Middle frontal gyrus (tissue), 1 donor: ENCODE data around the gene KIF16B.
"Not testable (repeated sequence)": the region's sequence is repeated elsewhere in the genome, so short reads cannot be mapped to it uniquely, and the experiment has no call there.

Source experiments
- DNase-seq: peaks from one replicate; pipeline ENCODE4 v3.0.0-alpha.2; 2015; ENCODE audit warnings: low spot score; ENCODE audit errors: extremely low spot score

The KIF16B gene

DNA sequence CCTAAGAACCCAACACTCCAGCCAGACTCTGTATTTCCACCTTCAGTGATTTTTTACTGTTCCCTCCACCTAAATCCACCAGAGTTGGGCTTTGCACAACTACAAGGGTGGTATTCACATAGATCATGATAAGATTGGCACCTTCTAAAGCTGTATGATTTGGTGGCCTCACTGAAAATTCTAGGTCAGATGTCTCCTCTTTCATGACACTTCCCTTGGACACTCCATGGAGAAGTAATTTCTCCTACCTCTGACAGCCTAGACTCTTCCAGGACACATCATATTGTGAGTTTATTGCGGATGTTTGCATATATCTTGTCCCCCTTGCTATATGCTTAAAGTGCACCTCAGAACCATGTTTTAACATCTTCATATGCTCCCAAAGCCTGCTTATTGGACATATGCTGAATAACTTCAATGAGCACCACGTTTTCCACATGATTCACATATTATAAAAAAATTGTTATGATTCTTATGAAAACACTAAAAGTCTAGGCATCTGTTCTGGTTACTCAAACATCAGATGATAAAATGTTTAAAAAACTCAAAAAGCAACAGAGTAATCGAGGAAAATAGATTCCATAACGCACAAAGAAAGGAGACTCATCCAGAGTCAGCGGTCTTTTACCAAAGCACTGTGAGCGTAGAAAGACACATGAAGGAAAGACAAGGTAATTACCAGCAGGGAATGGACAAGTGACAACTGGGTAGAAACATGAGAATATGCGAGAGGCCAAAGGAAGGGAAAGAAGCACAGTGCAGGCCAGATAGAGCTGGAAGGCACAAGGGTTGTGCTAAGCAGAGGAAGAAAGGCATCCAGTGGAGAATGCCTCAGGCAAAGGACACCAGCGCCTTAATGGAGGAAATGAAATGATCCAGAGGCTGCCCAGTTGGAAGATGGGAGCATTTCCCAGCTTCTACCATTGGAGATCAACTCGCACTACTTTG is 46.5 kb downstream of the KIF16B start:
- no peak for DNase-seq

GRCh38 chr20:16522651-16523050 is 50.6 kb downstream of the KIF16B start:
- DNase-seq, result not testable (repeated sequence)

DNA sequence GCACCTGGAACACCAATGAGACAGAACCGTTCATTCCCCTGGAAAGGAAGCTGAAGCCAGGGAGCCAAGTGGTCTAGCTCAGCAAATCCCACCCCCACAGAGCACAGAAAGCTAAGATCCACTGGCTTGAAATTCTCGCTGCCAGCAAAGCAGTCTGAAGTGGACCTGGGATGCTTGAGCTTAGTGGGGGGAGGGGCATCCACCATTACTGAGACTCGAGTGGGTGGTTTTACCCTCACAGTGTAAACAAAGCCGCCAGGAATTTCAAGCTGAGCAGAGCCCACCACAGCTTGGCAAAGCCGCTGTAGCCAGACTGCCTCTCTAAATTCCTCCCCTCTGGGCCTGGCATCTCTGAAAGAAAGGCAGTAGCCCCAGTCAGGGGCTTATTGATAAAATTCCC is 53.1 kb downstream of the KIF16B start:
- DNase-seq, result no peak

GRCh38 chr20:16519673-16520072 is 53.6 kb downstream of the KIF16B start:
- DNase-seq, result not testable (repeated sequence)

DNA sequence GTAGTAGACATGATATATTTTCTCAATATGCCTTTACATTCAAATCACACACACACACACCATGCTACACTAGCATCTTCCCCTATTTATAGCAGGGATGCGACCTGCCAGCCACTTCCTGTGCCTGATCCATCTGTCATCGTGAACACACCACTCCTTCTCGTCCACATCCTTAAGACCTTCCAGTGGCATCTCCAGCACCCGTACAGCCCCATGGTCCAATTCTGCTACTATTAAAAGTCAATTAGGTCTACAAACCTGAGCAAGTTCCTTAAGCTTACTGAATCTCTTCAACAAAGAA is 54.5 kb downstream of the KIF16B start:
- DNase-seq, result no peak

DNA sequence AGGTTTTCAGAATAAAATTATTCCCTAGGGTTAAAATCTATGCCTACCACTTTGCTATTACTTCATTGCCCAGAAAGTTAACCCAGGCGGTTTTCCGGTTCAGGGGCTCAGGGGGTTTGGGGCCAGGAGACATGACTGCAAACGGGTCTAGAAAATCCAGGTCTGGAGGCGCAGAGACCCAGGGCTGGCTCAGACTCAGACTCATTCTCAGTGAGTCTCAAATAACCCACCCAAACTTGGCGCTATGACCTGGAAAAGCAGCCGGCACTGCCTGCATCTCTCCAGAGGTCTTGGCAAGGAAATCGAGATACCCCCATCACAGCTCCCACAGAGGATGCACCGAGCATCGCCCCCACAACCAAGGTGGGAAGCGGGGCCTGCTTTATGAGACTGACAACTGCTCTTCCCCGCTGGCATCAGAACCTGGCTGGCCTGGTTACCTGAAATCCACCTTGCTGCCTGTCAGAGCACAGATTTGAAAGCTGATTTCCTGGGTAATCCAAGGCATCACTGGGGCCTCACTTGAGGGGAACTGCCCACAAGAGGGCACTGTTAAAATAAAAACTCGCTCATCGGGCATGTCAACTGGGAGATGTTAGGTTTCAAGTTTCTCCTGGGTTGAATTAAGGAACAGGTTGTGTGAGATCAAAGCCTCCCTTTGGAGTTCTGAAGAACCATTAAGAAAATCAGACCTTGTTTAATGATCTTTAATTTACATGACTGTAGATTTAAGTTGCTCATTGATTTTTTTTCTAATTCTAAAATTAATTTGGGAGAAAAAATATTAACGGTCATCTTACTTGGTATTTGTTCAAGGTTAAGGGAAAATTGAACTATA is 55.1 kb downstream of the KIF16B start:
- DNase-seq, result no peak

DNA sequence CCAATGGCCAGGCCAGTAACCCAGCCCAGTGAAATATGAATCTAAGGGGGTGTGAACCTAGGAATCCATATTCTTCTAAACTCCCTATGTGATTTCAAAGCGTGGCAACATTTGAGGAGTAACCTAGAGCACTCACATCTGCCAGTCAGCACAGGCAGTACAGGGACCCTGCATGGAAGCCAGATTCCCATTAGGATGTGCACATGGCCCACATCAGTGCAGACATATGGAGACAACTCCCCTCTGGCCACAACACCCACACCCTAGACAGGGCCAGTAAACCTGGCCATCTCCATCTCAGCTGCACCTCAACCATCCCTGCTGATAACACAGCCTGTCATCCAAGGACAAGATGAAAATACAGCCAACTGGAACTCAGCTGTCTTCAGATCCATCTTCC is 56.5 kb downstream of the KIF16B start:
- no peak for DNase-seq

GRCh38 chr20:16515046-16515445 is 58.2 kb downstream of the KIF16B start:
- DNase-seq, result no peak

GRCh38 chr20:16514140-16514539 is 59.1 kb downstream of the KIF16B start:
- DNase-seq, result no peak

DNA sequence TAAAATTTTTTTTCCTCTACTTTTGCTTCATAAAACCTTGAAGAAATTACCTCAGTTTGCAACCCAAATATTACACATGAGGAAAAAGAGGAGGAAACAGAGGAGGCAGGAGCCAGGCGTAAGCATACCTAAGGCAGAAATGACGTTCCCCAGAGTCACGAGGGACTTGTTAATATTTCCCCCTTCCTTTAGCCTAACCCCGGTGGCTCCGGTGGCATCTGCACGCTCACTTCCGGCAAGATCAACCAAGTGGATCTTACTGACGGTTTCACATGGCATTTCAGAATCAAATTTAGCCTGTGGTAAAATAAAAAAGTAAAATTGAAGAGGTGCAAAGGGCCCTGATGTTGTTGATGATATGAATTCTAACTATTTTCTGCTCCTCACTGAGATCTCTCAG is 67.4 kb downstream of the KIF16B start:
- no peak for DNase-seq

DNA sequence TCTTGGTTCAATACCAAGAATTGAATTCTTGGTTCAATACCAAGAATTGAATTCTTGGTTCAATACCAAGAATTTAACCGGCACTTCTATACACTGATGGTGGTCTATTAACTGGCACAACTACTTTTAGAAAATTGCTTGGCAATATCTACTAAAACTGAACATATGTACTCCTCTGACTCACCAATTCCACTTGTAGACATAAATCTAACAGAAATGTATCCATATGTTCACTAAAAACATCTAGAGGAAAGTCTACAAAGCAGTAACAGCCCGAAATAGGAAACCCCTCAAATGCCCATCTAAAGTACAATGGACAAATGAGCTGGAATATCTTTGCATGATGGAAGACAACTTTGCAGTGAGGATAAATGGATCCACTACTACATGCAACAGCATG is 71.9 kb downstream of the KIF16B start:
- DNase-seq, result no peak

DNA sequence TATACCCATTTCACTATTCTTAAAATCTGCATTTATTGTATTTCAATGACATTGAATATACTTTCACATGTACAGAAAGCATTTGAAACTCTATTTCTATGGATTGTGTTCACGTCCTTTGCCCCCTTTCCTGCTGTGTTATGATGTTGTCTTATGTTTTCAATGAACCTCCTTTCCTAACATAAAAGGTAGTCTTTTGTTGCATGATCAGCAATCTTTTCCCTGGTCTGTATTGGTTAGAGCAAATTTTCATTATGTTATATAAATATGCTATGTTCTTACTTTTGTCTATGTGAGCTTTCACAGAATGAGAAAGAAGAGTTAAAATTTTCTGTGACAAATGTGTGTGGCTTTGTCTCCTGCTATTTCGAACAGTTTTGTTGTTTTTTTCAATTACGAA is 73.1 kb downstream of the KIF16B start:
- no peak for DNase-seq

DNA sequence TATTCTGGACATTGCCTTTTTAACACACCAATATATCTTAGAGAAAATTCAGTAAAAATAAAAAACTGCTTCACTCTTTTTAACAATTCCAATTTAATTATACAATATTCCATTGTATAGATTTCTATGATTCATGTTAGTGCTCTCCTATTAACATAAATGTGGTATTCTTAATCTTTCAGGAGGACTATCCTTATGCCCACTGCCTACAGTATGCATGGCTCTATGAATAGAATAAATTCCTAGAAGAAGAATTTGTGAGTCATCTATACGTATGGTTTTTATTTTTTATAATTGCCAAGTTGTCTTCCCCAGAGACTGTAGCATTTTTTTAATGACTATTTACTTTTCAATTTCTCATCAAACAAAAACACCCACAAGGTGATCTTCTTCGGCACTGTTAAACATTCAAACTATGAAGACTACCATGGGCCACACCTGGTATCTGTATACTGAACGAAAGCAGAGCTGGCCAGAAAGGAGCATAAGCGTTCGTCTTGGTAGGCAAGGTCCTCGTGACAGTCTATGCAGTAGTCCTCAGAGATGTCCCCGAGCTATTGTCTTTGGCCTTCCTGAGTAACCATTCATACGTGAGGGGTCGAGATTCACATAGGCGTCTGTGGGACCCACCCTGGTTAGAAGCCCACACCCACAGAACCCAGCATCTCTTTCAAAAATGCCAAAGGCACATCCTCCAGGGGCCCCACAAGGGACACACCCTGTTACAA is 74.6 kb downstream of the KIF16B start:
- DNase-seq, result no peak

GRCh38 chr20:16497896-16498295 is 75.4 kb downstream of the KIF16B start:
- no peak for DNase-seq

DNA sequence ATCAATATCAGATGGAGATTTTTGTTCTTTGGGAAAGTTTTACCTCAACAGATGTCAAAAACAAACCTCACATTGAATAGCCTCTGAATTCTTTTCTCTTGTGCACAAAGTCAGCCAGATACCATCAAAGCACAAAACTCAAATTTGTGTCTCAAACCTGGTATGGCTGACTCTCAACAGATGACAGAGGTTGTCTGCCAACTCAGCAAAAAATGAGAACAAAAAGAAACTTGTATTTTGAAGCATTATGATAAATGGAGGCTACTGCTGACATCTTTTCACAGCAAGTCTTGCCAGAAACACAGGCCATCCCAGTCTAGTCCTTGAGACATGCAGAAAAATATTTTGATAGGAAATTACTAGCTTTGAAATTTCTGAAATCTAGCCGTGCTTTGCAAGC is 79.8 kb downstream of the KIF16B start:
- DNase-seq, result no peak

- no peak for DNase-seq
Observed at GRCh38 chr20:16491294-16491905, 81.8 kb downstream of the KIF16B start.

- DNase-seq, result no peak
Observed at GRCh38 chr20:16490696-16491095, 82.6 kb downstream of the KIF16B start.

- DNase-seq, result no peak
Observed at GRCh38 chr20:16488616-16489015, 84.6 kb downstream of the KIF16B start.

- no peak for DNase-seq
Observed at GRCh38 chr20:16488086-16488485, 85.2 kb downstream of the KIF16B start.

GRCh38 chr20:16486532-16486931 is 86.7 kb downstream of the KIF16B start:
- no peak for DNase-seq

DNA sequence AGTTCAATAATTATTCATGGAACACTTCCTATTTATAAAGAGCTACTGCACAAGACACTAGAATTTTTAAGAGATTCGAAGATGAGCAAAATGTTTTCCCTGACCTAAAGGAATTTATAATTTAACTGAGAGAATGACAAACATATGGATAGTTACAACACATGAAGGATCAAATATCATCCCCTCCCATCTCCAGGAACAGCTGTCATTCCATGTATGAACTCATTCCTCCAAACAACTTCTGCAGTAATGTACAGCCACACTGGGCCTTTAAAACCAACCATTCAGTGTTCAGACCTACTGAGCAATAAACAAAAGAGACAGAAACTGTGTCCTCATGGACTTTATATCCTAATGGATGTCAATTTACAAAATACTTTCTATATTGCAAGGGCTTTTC is 87.8 kb downstream of the KIF16B start:
- no peak for DNase-seq
